B cell (primary cell): Measurements from ENCODE around the gene ENG. TPM values are rescaled to one million over a fixed set of nuclear protein-coding genes. Genes with fewer than 3 reads are reported as not detected.
A peak's percentile ranks its signal among the peaks of the same experiment; 100 is the strongest.

Experiments used
- ATAC-seq: fragments of 200-7000 bp; cut with Tn5 transposase; one replicate; pipeline ENCODE4 v1.10.0; 2021; ENCODE audit warnings: low read depth, mild to moderate bottlenecking, moderate number of reproducible peaks, moderate library complexity
- CTCF ChIA-PET: fragments of 350-600 bp; sonication (Branson Sonifier 250); formaldehyde crosslinking; loops from one replicate; lab custom pipeline; 2021; ENCODE audit warnings: antibody characterized with exemption, inconsistent platforms; lab: Charles Lee
- POLR2A ChIA-PET: fragments of 350-600 bp; sonication (Branson Sonifier 250); formaldehyde crosslinking; loops from one replicate; lab custom pipeline; 2021; ENCODE audit warnings: antibody characterized with exemption; lab: Charles Lee
- DNase-seq: peaks from one replicate; pipeline ENCODE4 v3.0.0; 2013
- H2AFZ ChIP-seq: 2 replicates; pipeline ENCODE4 v1.6.1; 2012; ENCODE audit warnings: mild to moderate bottlenecking, low read depth, low read length; ENCODE audit not compliant: insufficient read depth, poor library complexity, severe bottlenecking
- H3K27ac ChIP-seq, 2 donors: 1 replicate in 1 of 2; 2 replicates in 1 of 2; pipeline ENCODE4 v1.5.1; 2012 to 2013; ENCODE audit warnings: low read length in 2 of 2, mild to moderate bottlenecking in 2 of 2, moderate library complexity in 1 of 2
- H3K27me3 ChIP-seq, 4 experiments: fragments of 200-600 bp in 1 of 4; sonication (generic) in 1 of 4; replicated peaks in 1 of 4; 1 replicate in 2 of 4; 2 replicates in 2 of 4; pipeline versions ENCODE4 v1.6.1 to v1.7.0; 2013 to 2016; ENCODE audit warnings: low read length in 3 of 4, mild to moderate bottlenecking in 2 of 4, mixed read lengths in 1 of 4, moderate library complexity in 1 of 4; ENCODE audit not compliant: insufficient read depth in 4 of 4, control insufficient read depth in 3 of 4; ENCODE audit errors: control extremely low read depth in 1 of 4
- H3K36me3 ChIP-seq, 2 experiments: replicated peaks in 1 of 2; 1 replicate in 1 of 2; 2 replicates in 1 of 2; pipeline versions ENCODE4 v1.6.1 to v1.7.1; 2013; ENCODE audit warnings: low read length in 1 of 2; ENCODE audit not compliant: insufficient read depth in 2 of 2, control insufficient read depth in 1 of 2; ENCODE audit errors: control extremely low read depth in 1 of 2, extremely low read depth in 1 of 2
- H3K4me1 ChIP-seq, 2 donors: fragments of 200-600 bp in 1 of 2; sonication (generic) in 1 of 2; 1 replicate in 1 of 2; 2 replicates in 1 of 2; pipeline versions ENCODE4 v1.5.1 to v1.6.1; 2013 to 2017; ENCODE audit warnings: low read length in 2 of 2; ENCODE audit not compliant: control insufficient read depth in 2 of 2, insufficient read depth in 2 of 2
- H3K4me2 ChIP-seq: replicated peaks from 2 replicates; pipeline ENCODE3; 2012; ENCODE audit warnings: mild to moderate bottlenecking, low read depth, low read length; ENCODE audit not compliant: poor library complexity, severe bottlenecking
- H3K4me3 ChIP-seq, 5 experiments: fragments of 200-600 bp in 1 of 5; sonication (generic) in 1 of 5; 1 replicate in 3 of 5; 2 replicates in 2 of 5; pipeline versions ENCODE4 v1.5.1 to v1.7.0; 2011 to 2016; ENCODE audit warnings: low read length in 4 of 5, mild to moderate bottlenecking in 4 of 5, low read depth in 2 of 5, control low read depth in 1 of 5, moderate library complexity in 1 of 5; ENCODE audit not compliant: insufficient read depth in 1 of 5; ENCODE audit errors: control extremely low read depth in 1 of 5, extremely low read depth in 1 of 5
- H3K79me2 ChIP-seq: fragments of 200-600 bp; sonication (generic); one replicate; pipeline ENCODE4 v1.6.0; 2016; ENCODE audit warnings: low read length; ENCODE audit not compliant: control insufficient read depth, insufficient read depth
- H3K9ac ChIP-seq: fragments of 200-600 bp; sonication (generic); 2 replicates; pipeline ENCODE4 v1.6.1; 2017; ENCODE audit warnings: mild to moderate bottlenecking, low read length, moderate library complexity
- H3K9me3 ChIP-seq, 3 donors: one replicate each; pipeline versions ENCODE4 v1.6.1 to v1.7.1; 2013; ENCODE audit warnings: low read length in 2 of 3; ENCODE audit not compliant: control insufficient read depth in 2 of 3, insufficient read depth in 1 of 3; ENCODE audit errors: control extremely low read depth in 1 of 3
- H4K20me1 ChIP-seq: 2 replicates; pipeline ENCODE4 v1.6.0; 2012; ENCODE audit warnings: mild to moderate bottlenecking, low read length; ENCODE audit not compliant: insufficient read depth, control insufficient read depth, poor library complexity, severe bottlenecking
- H3K27ac Mint-ChIP-seq: one replicate; pipeline ENCODE4 v1.8.0; 2021; ENCODE audit warnings: mixed read lengths
- H3K27me3 Mint-ChIP-seq: one replicate; pipeline ENCODE4 v1.8.0; 2021; ENCODE audit warnings: mixed read lengths
- H3K4me1 Mint-ChIP-seq: one replicate; pipeline ENCODE4 v1.8.0; 2021; ENCODE audit warnings: mixed read lengths
- H3K4me3 Mint-ChIP-seq: one replicate; pipeline ENCODE4 v1.8.0; 2021; ENCODE audit warnings: mixed read lengths
- H3K9me3 Mint-ChIP-seq: one replicate; pipeline ENCODE4 v1.8.0; 2022; ENCODE audit warnings: mixed read lengths; ENCODE audit not compliant: insufficient read depth
- CTCF ChIP-seq: fragments of 200-600 bp; IDR thresholded peaks from one replicate; pipeline ENCODE4 v1.8.0; 2022; ENCODE audit warnings: antibody characterized with exemption, mild to moderate bottlenecking
- EZH2 ChIP-seq: IDR thresholded peaks from 2 replicates; pipeline ENCODE4 v1.6.1; 2012; ENCODE audit warnings: borderline replicate concordance, low read depth, mild to moderate bottlenecking, moderate library complexity, low read length; ENCODE audit not compliant: insufficient read depth, poor library complexity, severe bottlenecking
- WGBS: methylation state at CpG from one replicate; pipeline ENCODE4 v1.1.5; 2013; ENCODE audit warnings: missing lambda C conversion rate; ENCODE audit not compliant: insufficient coverage; 5-methylcytosine and 5-hydroxymethylcytosine counted together
- intact Hi-C: fragments of 100-400 bp; cut with micrococcal nuclease; formaldehyde crosslinking; loops from one replicate; pipeline ENCODE4 v1.10.0; 2022
- polyA plus RNA-seq: library from polyadenylated mRNA; depleted of rRNA; stranded (reverse); fragments of >200 nt; gene quantifications from 2 replicates; pipeline ENCODE4 v1.2.3, GENCODE V29; 2012
- total RNA-seq, 2 donors: library from RNA; stranded (reverse); fragments of 120-200 nt in 1 of 2; gene quantifications; 1 replicate in 1 of 2; 2 replicates in 1 of 2; pipeline versions ENCODE4 v1.2.3 to v1.2.4, GENCODE V29; 2013 to 2022

ENG gene
- total and polyA plus RNA-seq, 2 donors (not counting 1 experiment from before 2014, with no cell fraction given): 5.4 to 12.6 TPM

GRCh38 chr9:127768698-127769097, 85.8 kb downstream of the ENG start:
- no peak for TF ChIP-seq EZH2
- no peak for TF ChIP-seq CTCF
- 76% methylated on average over 8 of the region's 8 CpGs for WGBS
- H3K79me2 ChIP-seq: peaks cover 94% of the 10 kb centered on the region
- peak overlapping the region; percentile 52 for H3K4me2 ChIP-seq
- H3K36me3 ChIP-seq: peaks cover 0 to 86% of the 10 kb centered on the region in 2 experiments
- no peaks in the 10 kb centered on the region for H3K9me3 ChIP-seq
- no peak overlapping the region for H3K9ac ChIP-seq
- peak overlapping the region; percentile 76 for H3K27ac Mint-ChIP-seq
- H3K9me3 Mint-ChIP-seq: no peaks in the 10 kb centered on the region
- peaks cover 49 to 75% of the 10 kb centered on the region in 2 donors for H3K4me1 ChIP-seq
- intact Hi-C loops: no loop called here
- H3K4me1 Mint-ChIP-seq: peaks cover 78% of the 10 kb centered on the region
- no peak for ATAC-seq
- ChIA-PET CTCF (interaction anchor here (1.9 kb wide), 1 partner anchor 34 kb away, joined by 8 read pairs; the partner anchor contains the start of gene TOR2A), POLR2A (interaction anchor here (3.6 kb wide), 1 partner anchor 11 kb away, joined by 18 read pairs; no protein-coding TSS in a partner anchor)
- H3K27ac ChIP-seq: peak overlapping the region; percentile 11 to 94
- DNase-seq: no peak
- no peaks in the 10 kb centered on the region for H3K27me3 ChIP-seq
- H3K4me3 ChIP-seq: no peak overlapping the region
- peak overlapping the region; percentile 49 for H3K4me3 Mint-ChIP-seq
- H3K27me3 Mint-ChIP-seq: no peaks in the 10 kb centered on the region
- H2AFZ ChIP-seq: no peak overlapping the region
- peaks cover 98% of the 10 kb centered on the region for H4K20me1 ChIP-seq

GRCh38 chr9:127767909-127768331, 86.5 kb downstream of the ENG start:
- Histone ChIP-seq H3K4me2 (peak overlapping the region; percentile 52), H4K20me1 (peaks cover 98% of the 10 kb centered on the region), H3K36me3 (peaks cover 0 to 82% of the 10 kb centered on the region in 2 experiments), H3K27me3 (no peaks in the 10 kb centered on the region), H3K9me3 (no peaks in the 10 kb centered on the region), H3K27ac (peak overlapping the region in 1 of 2 donors; percentile 94), H3K9ac (no peak overlapping the region), H2AFZ (no peak overlapping the region), H3K4me3 (no peak overlapping the region), H3K79me2 (peaks cover 94% of the 10 kb centered on the region), H3K4me1 (peaks cover 44 to 68% of the 10 kb centered on the region in 2 donors)
- WGBS: 80% methylated on average over 12 of the region's 13 CpGs
- ATAC-seq: no peak
- peaks cover 81% of the 10 kb centered on the region for H3K4me1 Mint-ChIP-seq
- H3K27ac Mint-ChIP-seq: peak overlapping the region; percentile 76
- CTCF ChIA-PET: interaction anchor here (0.9 to 2.9 kb wide), 4 partner anchors 24 to 153 kb away, joined by 4 to 18 read pairs (median 4); partner anchors contain the start of gene TOR2A
- H3K27me3 Mint-ChIP-seq: no peaks in the 10 kb centered on the region
- intact Hi-C loops: no loop called here
- no peak for DNase-seq
- no peaks in the 10 kb centered on the region for H3K9me3 Mint-ChIP-seq
- POLR2A ChIA-PET: interaction anchor here (0.5 kb wide), 1 partner anchor 368 kb away, joined by 3 read pairs; no protein-coding TSS in a partner anchor
- H3K4me3 Mint-ChIP-seq: no peak overlapping the region
- TF ChIP-seq CTCF: no peak
- no peak for TF ChIP-seq EZH2
